ENCODE results near the gene XIRP1. TPM values are rescaled to one million over a fixed set of nuclear protein-coding genes. Genes with fewer than 3 reads are reported as not detected.

XIRP1 gene
- total and polyA plus RNA-seq, 2 experiments from 2014 or later, result 136 to 315 TPM

DNA sequence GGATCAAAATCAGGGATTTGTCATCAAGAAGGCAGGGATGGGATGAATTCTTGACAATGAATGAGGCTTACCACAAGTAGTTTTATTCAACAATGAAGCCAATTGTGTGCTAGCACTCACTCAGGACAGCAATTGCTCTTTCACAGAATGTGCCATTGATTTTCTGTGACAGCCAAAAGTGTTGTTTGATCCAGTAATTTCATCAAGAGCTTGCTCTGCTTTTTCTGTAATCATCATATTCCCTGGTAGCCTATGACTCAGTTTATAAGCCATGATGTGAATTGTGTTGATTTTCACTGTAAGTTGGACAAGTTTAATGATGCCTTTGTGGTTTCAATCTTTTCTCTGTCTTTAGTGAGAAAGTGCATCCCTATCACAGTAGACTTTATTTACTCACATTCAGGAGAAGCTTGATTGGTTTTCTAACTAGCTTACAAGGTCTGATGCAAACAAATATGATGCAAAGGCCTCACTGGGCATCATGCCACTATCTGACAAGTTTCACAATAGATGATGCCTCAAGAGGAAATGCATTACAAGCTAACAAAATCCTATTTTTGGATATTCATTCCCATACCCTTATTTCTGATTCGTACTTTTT is 25.4 kb downstream of the XIRP1 start:
- H3K4me3 ChIP-seq, result no peak overlapping the region
- no peak overlapping the region for H3K27ac ChIP-seq
- H3K9me3 ChIP-seq (ENCODE audit: low read depth), result no peaks in the 10 kb centered on the region
- peak in 1 of 2 donors; percentile 97 for DNase-seq (ENCODE audit: low read depth in 1 of 2, low spot score in 1 of 2)
- H3K27me3 ChIP-seq, result no peaks in the 10 kb centered on the region
- H3K4me1 ChIP-seq (ENCODE audit: low read depth), result peaks cover 8% of the 10 kb centered on the region
- no peaks in the 10 kb centered on the region for H3K36me3 ChIP-seq
- TF ChIP-seq, protein P1, sequence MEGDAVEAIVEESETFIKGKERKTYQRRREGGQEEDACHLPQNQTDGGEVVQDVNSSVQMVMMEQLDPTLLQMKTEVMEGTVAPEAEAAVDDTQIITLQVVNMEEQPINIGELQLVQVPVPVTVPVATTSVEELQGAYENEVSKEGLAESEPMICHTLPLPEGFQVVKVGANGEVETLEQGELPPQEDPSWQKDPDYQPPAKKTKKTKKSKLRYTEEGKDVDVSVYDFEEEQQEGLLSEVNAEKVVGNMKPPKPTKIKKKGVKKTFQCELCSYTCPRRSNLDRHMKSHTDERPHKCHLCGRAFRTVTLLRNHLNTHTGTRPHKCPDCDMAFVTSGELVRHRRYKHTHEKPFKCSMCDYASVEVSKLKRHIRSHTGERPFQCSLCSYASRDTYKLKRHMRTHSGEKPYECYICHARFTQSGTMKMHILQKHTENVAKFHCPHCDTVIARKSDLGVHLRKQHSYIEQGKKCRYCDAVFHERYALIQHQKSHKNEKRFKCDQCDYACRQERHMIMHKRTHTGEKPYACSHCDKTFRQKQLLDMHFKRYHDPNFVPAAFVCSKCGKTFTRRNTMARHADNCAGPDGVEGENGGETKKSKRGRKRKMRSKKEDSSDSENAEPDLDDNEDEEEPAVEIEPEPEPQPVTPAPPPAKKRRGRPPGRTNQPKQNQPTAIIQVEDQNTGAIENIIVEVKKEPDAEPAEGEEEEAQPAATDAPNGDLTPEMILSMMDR (IDR thresholded peaks at IDR 0.05; ENCODE audit: low read depth, low read length), result no peak

DNA sequence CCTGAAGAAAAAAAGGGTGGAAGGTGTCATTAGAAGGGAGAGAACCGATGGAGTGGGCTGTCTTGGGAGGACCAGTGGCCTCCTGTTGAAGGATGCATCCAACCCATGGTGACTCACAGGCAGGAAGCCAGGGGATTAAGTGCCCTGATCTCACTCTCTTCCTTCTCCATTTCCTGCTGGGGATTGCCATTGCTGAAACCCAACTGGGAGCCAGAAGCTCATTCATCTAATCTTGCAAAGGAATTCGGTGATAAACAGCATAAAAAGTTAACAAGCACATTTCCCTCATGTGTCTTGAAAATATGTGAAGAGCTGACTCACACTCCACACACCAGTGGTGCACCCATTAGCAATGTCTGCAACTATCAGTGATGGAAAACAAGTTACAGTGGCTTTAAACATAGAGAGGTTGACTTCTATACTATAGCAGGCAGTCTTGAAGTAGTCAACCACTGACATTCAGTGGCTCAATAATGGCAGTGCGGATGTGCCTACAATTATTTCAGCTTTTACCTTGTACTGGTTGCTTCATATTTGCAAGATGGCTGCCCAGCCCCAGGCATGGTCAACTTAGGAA is 26.2 kb downstream of the XIRP1 start:
- H3K27ac ChIP-seq, result no peak overlapping the region
- DNase-seq (ENCODE audit: low read depth in 1 of 2, low spot score in 1 of 2), result peak in 1 of 2 donors; percentile 92
- TF ChIP-seq, protein P1 (IDR thresholded peaks at IDR 0.05; ENCODE audit: low read depth, low read length), result peak; percentile 19

DNA sequence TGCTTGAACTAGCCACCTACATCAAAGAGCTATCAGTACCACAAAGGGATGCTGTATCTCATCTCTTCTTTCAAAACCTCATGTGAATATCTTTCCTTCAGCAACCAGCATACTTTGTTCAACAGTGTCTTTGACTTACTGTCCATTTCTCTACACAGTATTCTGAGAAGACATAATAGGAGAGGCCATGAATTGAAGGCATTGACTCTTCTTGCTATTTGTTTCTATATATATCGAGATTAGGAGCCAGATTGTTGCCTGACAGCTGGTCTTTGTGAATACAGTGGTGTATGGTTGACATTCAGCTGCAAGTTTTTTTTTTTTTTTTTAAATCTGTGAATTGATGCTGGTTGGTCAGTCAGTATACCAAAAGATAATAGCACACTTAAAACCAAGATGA is 26.9 kb downstream of the XIRP1 start:
- H3K4me3 ChIP-seq, result no peak overlapping the region
- H3K27ac ChIP-seq, result no peak overlapping the region
- H3K36me3 ChIP-seq, result no peaks in the 10 kb centered on the region
- no peaks in the 10 kb centered on the region for H3K9me3 ChIP-seq (ENCODE audit: low read depth)
- H3K4me1 ChIP-seq (ENCODE audit: low read depth), result peaks cover 8% of the 10 kb centered on the region
- TF ChIP-seq, protein P1 (IDR thresholded peaks at IDR 0.05; ENCODE audit: low read depth, low read length), result no peak
- DNase-seq (ENCODE audit: low read depth in 1 of 2, low spot score in 1 of 2), result no peak
- H3K27me3 ChIP-seq, result no peaks in the 10 kb centered on the region

More for the DNA sequence above, 26.2 kb downstream of the XIRP1 start:
- Histone ChIP-seq H3K9me3 (ENCODE audit: low read depth) (no peaks in the 10 kb centered on the region), H3K4me1 (ENCODE audit: low read depth) (peaks cover 8% of the 10 kb centered on the region), H3K27me3 (no peaks in the 10 kb centered on the region), H3K4me3 (no peak overlapping the region), H3K36me3 (no peaks in the 10 kb centered on the region)

DNA sequence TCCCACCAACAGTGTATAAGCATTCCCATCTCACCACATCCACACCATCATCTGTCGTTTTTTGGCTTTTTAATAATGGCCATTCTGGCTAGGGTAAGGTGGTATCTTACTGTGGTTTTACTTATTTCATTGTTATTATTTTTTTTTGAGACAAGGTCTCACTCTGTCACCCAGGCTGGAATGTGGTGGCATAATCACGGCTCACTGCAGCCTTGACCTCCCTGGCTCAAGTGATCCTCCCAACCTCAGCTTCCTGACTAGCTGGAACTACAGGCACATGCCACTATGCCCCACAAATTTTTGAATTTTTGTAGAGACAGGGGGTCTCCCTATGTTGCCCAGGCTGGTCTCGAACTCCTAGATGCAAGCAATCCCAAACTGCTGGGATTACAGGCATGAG is 28.0 kb downstream of the XIRP1 start:
- H3K36me3 ChIP-seq, result no peaks in the 10 kb centered on the region

DNA sequence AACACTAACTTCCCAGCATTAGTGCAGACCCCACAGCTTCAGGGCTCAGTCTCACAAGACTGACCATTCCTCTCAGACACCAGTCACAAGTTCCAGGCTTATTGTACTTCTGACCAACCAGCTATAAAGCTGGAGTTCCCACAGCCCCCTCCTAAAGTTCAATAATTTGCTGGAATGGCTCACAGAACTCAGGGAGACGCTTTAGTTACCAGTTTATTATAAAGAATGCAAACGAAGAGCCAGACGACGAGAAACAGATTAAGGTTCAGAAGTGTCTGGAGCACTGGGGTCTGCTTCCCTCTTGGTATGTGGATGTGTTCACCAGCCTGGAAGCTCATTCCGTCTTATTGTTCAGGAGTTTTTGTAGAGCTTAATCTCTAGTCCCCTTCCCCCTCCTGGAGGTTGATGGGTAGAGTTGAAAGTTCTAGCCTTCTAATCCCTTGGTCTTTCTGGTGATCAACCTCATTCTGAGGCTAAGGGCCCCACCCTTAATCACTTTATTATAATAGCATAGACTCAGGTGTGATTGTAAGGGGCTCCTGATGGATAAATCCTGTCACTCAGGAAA is 34.2 kb downstream of the XIRP1 start:
- peaks cover 6% of the 10 kb centered on the region for H3K4me1 ChIP-seq (ENCODE audit: low read depth)
- H3K27ac ChIP-seq, result peak overlapping the region; percentile 59
- H3K27me3 ChIP-seq, result no peaks in the 10 kb centered on the region
- DNase-seq (ENCODE audit: low read depth in 1 of 2, low spot score in 1 of 2), result no peak
- H3K4me3 ChIP-seq, result no peak overlapping the region
- no peaks in the 10 kb centered on the region for H3K9me3 ChIP-seq (ENCODE audit: low read depth)
- H3K36me3 ChIP-seq, result no peaks in the 10 kb centered on the region
- TF ChIP-seq, protein P1 (IDR thresholded peaks at IDR 0.05; ENCODE audit: low read depth, low read length), result no peak

More for the DNA sequence above, 28.0 kb downstream of the XIRP1 start:
- TF ChIP-seq, protein P1 (IDR thresholded peaks at IDR 0.05; ENCODE audit: low read depth, low read length), result no peak
- Histone ChIP-seq H3K27ac (no peak overlapping the region), H3K4me3 (no peak overlapping the region), H3K4me1 (ENCODE audit: low read depth) (peaks cover 8% of the 10 kb centered on the region), H3K9me3 (ENCODE audit: low read depth) (no peaks in the 10 kb centered on the region), H3K27me3 (no peaks in the 10 kb centered on the region)
- no peak for DNase-seq (ENCODE audit: low read depth in 1 of 2, low spot score in 1 of 2)

Measured in cardiac muscle cell (in vitro differentiated cells and primary cell).